GM13976 (cell line): Measurements from ENCODE around the gene PRDM5.

Source experiments
- DNase-seq: peaks from one replicate; pipeline ENCODE4 v3.0.0; 2012; ENCODE audit warnings: low spot score
- CTCF ChIP-seq: IDR thresholded peaks from 2 replicates; pipeline ENCODE4 v1.5.1; 2012; ENCODE audit warnings: borderline replicate concordance, mild to moderate bottlenecking; ENCODE audit not compliant: insufficient read depth; ENCODE audit errors: extremely low read depth, missing control alignments, control extremely low read depth
- in situ Hi-C: fragments of 300-500 bp; cut with MboI; formaldehyde crosslinking; loops from one replicate; pipeline ENCODE4 v1.12.0; 2022; ENCODE audit warnings: low sequenced_read_pairs, mixed read lengths, inconsistent platforms; ENCODE audit not compliant: unreplicated experiment

The PRDM5 gene

GRCh38 chr4:120856294-120856693 lies 66.2 kb downstream of the PRDM5 start:
- no peak for TF ChIP-seq CTCF
- in situ Hi-C loops, result no loop called here
- DNase-seq, result no peak

GRCh38 chr4:120855307-120856001 lies 67.1 kb downstream of the PRDM5 start:
- in situ Hi-C loops, result no loop called here
- DNase-seq, result no peak

GRCh38 chr4:120853161-120853935 lies 69.2 kb downstream of the PRDM5 start:
- DNase-seq, result no peak
- in situ Hi-C loops, result no loop called here
- TF ChIP-seq CTCF, result no peak

More at GRCh38 chr4:120855307-120856001, 67.1 kb downstream of the PRDM5 start:
- no peak for TF ChIP-seq CTCF

GRCh38 chr4:120850018-120850599 lies 72.4 kb downstream of the PRDM5 start:
- no peak for TF ChIP-seq CTCF
- no peak for DNase-seq
- in situ Hi-C loops, result no loop called here

GRCh38 chr4:120847019-120847582 lies 75.4 kb downstream of the PRDM5 start:
- in situ Hi-C loops, result no loop called here
- no peak for TF ChIP-seq CTCF
- no peak for DNase-seq

GRCh38 chr4:120844528-120844921 lies 78.0 kb downstream of the PRDM5 start:
- no peak for DNase-seq
- no peak for TF ChIP-seq CTCF
- in situ Hi-C loops, result no loop called here
